GM23338 (cell line): ENCODE data around the gene CENPB. TPM values are rescaled to one million over a fixed set of nuclear protein-coding genes. Genes with fewer than 3 reads are reported as not detected.

Experiments used
- ATAC-seq: fragments of 200-7000 bp; cut with Tn5 transposase; 3 replicates; pipeline ENCODE4 v1.9.1; 2020
- DNase-seq: peaks from one replicate; pipeline ENCODE4 v3.0.0-alpha.2; 2015; ENCODE audit warnings: low spot score
- H2AFZ ChIP-seq: fragments of 200-600 bp; sonication (generic); 2 replicates; pipeline ENCODE4 v1.8.0; 2016; ENCODE audit warnings: antibody characterized with exemption, mild to moderate bottlenecking, moderate library complexity
- H3F3A ChIP-seq: fragments of 200-600 bp; sonication (generic); replicated peaks from 2 replicates; pipeline ENCODE4 v1.8.0; 2017; ENCODE audit warnings: antibody characterized with exemption, mixed run types, low read depth
- H3K27ac ChIP-seq: fragments of 200-600 bp; sonication (generic); 2 replicates; pipeline ENCODE4 v1.6.1; 2016; ENCODE audit warnings: low read depth
- H3K27me3 ChIP-seq: fragments of 200-600 bp; sonication (generic); 2 replicates; pipeline ENCODE4 v1.8.0; 2016; ENCODE audit warnings: mild to moderate bottlenecking, mixed run types, moderate library complexity; ENCODE audit not compliant: insufficient read depth
- H3K36me3 ChIP-seq: fragments of 200-600 bp; sonication (generic); 2 replicates; pipeline ENCODE4 v1.8.0; 2016; ENCODE audit warnings: mild to moderate bottlenecking; ENCODE audit not compliant: insufficient read depth
- H3K4me1 ChIP-seq: fragments of 200-600 bp; sonication (generic); 2 replicates; pipeline ENCODE4 v1.8.0; 2016; ENCODE audit warnings: mild to moderate bottlenecking, moderate library complexity; ENCODE audit not compliant: insufficient read depth
- H3K4me2 ChIP-seq: fragments of 200-600 bp; sonication (generic); 2 replicates; pipeline ENCODE4 v1.7.1; 2017; ENCODE audit warnings: mixed run types
- H3K4me3 ChIP-seq: fragments of 200-600 bp; sonication (generic); 2 replicates; pipeline ENCODE4 v1.6.1; 2016; ENCODE audit warnings: mixed run types
- H3K79me2 ChIP-seq: fragments of 200-600 bp; sonication (generic); replicated peaks from 2 replicates; pipeline ENCODE4 v1.8.0; 2017; ENCODE audit warnings: mild to moderate bottlenecking; ENCODE audit not compliant: insufficient read depth
- H3K9me2 ChIP-seq: fragments of 200-600 bp; sonication (generic); 2 replicates; pipeline ENCODE4 v1.8.0; 2017; ENCODE audit not compliant: insufficient read depth
- H4K20me1 ChIP-seq: fragments of 200-600 bp; sonication (generic); replicated peaks from 2 replicates; pipeline ENCODE4 v1.8.0; 2017; ENCODE audit warnings: mild to moderate bottlenecking; ENCODE audit not compliant: insufficient read depth
- H3K27ac Mint-ChIP-seq: 2 replicates; pipeline ENCODE4 v1.8.0; 2020; ENCODE audit warnings: inconsistent platforms, mild to moderate bottlenecking, moderate library complexity, mixed read lengths
- H3K27me3 Mint-ChIP-seq: 3 replicates; pipeline ENCODE4 v1.8.0; 2022; ENCODE audit warnings: low read depth, mild to moderate bottlenecking, moderate library complexity, mixed read lengths, inconsistent platforms; ENCODE audit not compliant: insufficient read depth, poor library complexity
- H3K36me3 Mint-ChIP-seq: 3 replicates; pipeline ENCODE4 v1.8.0; 2021; ENCODE audit warnings: low read depth, mild to moderate bottlenecking, inconsistent platforms, moderate library complexity, mixed read lengths
- H3K4me1 Mint-ChIP-seq: 3 replicates; pipeline ENCODE4 v1.8.0; 2020; ENCODE audit warnings: mild to moderate bottlenecking, inconsistent platforms, mixed read lengths
- H3K4me3 Mint-ChIP-seq: 3 replicates; pipeline ENCODE4 v1.8.0; 2021; ENCODE audit warnings: moderate library complexity, mild to moderate bottlenecking, inconsistent platforms, mixed read lengths
- H3K9me3 Mint-ChIP-seq: 3 replicates; pipeline ENCODE4 v1.8.0; 2020; ENCODE audit warnings: moderate library complexity, mild to moderate bottlenecking, inconsistent platforms, mixed read lengths
- CREB1 ChIP-seq: fragments of 250-450 bp; sonication (Bioruptor Pico); IDR thresholded peaks from 2 replicates; pipeline ENCODE4 v1.5.0; 2020; ENCODE audit warnings: low read depth, mild to moderate bottlenecking, moderate library complexity
- EZH2 ChIP-seq: fragments of 200-600 bp; sonication (generic); IDR thresholded peaks from one replicate; pipeline ENCODE4 v1.8.0; 2017; ENCODE audit warnings: antibody characterized with exemption, mild to moderate bottlenecking, low read depth; ENCODE audit not compliant: unreplicated experiment
- JUNB ChIP-seq: IDR thresholded peaks from one replicate; pipeline ENCODE4 v1.6.1; 2016; ENCODE audit warnings: antibody characterized with exemption; ENCODE audit not compliant: unreplicated experiment
- POLR2AphosphoS5 ChIP-seq: IDR thresholded peaks from 2 replicates; pipeline ENCODE4 v1.6.1; 2016; ENCODE audit warnings: antibody characterized with exemption, low read depth
- ZNF114 ChIP-seq: fragments of 250-450 bp; sonication (Bioruptor Pico); IDR thresholded peaks from 2 replicates; pipeline ENCODE4 v1.5.0; 2020; ENCODE audit warnings: mild to moderate bottlenecking, moderate library complexity
- ZNF331 ChIP-seq: fragments of 250-450 bp; sonication (Bioruptor Pico); IDR thresholded peaks from 2 replicates; pipeline ENCODE4 v1.5.0; 2020; ENCODE audit warnings: low read depth, mild to moderate bottlenecking, moderate library complexity
- polyA plus RNA-seq: library from polyadenylated mRNA; unstranded; fragments of >200 nt; fragmentation: Nextera tagmentation; extraction: Ambion mirVana; gene quantifications from 2 replicates; pipeline ENCODE4 v1.2.1, GENCODE V29; 2016
- total RNA-seq: library from RNA; depleted of rRNA; stranded (reverse); fragments of >200 nt; shearing (Covaris generic); gene quantifications from 2 replicates; pipeline ENCODE4 v1.2.3, GENCODE V29; 2014
- TF ChIP-seq, protein P1 (sequence below), 2 experiments: fragments of 200-600 bp in 1 of 2; sonication (generic) in 1 of 2; conservative IDR thresholded peaks; 2 replicates each; pipeline versions ENCODE4 v1.5.1 to v1.6.1; 2016 to 2017; ENCODE audit warnings: antibody characterized with exemption in 2 of 2, low read depth in 2 of 2, mild to moderate bottlenecking in 2 of 2, moderate library complexity in 1 of 2
- TF ChIP-seq, protein P2 (sequence below): fragments of 250-450 bp; sonication (Bioruptor Pico); IDR thresholded peaks from 2 replicates; pipeline ENCODE4 v1.5.0; 2020; ENCODE audit warnings: mild to moderate bottlenecking, moderate library complexity

CENPB gene
- total and polyA plus RNA-seq, 2 experiments from 2014 or later: 10.8 to 52.1 TPM

GRCh38 chr20:3767427-3768341, 18.9 kb downstream of the CENPB start, which contains the start of gene ADISSP:
TSS of gene ADISSP (minus strand) at chr20:3767753. CDS start at chr20:3760100, 7,653 bp downstream.
- H3K4me3 Mint-ChIP-seq: peak within 1 kb of the TSS; percentile 92
- H2AFZ ChIP-seq: peak within 1 kb of the TSS; percentile 94
- peak; percentile 93 for ATAC-seq

GRCh38 chr20:3767110-3767426, 19.5 kb downstream of the CENPB start:
- DNase-seq (peak; percentile 43), ATAC-seq (peak; percentile 7)
- peak overlapping the region; percentile 92 for H3K4me3 Mint-ChIP-seq
- TF ChIP-seq, protein P1, sequence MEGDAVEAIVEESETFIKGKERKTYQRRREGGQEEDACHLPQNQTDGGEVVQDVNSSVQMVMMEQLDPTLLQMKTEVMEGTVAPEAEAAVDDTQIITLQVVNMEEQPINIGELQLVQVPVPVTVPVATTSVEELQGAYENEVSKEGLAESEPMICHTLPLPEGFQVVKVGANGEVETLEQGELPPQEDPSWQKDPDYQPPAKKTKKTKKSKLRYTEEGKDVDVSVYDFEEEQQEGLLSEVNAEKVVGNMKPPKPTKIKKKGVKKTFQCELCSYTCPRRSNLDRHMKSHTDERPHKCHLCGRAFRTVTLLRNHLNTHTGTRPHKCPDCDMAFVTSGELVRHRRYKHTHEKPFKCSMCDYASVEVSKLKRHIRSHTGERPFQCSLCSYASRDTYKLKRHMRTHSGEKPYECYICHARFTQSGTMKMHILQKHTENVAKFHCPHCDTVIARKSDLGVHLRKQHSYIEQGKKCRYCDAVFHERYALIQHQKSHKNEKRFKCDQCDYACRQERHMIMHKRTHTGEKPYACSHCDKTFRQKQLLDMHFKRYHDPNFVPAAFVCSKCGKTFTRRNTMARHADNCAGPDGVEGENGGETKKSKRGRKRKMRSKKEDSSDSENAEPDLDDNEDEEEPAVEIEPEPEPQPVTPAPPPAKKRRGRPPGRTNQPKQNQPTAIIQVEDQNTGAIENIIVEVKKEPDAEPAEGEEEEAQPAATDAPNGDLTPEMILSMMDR (conservative IDR thresholded peaks at IDR 0.05; ENCODE audit: low read depth in 2 of 2): no peak
- no peak for TF ChIP-seq POLR2AphosphoS5
- TF ChIP-seq, protein P2, sequence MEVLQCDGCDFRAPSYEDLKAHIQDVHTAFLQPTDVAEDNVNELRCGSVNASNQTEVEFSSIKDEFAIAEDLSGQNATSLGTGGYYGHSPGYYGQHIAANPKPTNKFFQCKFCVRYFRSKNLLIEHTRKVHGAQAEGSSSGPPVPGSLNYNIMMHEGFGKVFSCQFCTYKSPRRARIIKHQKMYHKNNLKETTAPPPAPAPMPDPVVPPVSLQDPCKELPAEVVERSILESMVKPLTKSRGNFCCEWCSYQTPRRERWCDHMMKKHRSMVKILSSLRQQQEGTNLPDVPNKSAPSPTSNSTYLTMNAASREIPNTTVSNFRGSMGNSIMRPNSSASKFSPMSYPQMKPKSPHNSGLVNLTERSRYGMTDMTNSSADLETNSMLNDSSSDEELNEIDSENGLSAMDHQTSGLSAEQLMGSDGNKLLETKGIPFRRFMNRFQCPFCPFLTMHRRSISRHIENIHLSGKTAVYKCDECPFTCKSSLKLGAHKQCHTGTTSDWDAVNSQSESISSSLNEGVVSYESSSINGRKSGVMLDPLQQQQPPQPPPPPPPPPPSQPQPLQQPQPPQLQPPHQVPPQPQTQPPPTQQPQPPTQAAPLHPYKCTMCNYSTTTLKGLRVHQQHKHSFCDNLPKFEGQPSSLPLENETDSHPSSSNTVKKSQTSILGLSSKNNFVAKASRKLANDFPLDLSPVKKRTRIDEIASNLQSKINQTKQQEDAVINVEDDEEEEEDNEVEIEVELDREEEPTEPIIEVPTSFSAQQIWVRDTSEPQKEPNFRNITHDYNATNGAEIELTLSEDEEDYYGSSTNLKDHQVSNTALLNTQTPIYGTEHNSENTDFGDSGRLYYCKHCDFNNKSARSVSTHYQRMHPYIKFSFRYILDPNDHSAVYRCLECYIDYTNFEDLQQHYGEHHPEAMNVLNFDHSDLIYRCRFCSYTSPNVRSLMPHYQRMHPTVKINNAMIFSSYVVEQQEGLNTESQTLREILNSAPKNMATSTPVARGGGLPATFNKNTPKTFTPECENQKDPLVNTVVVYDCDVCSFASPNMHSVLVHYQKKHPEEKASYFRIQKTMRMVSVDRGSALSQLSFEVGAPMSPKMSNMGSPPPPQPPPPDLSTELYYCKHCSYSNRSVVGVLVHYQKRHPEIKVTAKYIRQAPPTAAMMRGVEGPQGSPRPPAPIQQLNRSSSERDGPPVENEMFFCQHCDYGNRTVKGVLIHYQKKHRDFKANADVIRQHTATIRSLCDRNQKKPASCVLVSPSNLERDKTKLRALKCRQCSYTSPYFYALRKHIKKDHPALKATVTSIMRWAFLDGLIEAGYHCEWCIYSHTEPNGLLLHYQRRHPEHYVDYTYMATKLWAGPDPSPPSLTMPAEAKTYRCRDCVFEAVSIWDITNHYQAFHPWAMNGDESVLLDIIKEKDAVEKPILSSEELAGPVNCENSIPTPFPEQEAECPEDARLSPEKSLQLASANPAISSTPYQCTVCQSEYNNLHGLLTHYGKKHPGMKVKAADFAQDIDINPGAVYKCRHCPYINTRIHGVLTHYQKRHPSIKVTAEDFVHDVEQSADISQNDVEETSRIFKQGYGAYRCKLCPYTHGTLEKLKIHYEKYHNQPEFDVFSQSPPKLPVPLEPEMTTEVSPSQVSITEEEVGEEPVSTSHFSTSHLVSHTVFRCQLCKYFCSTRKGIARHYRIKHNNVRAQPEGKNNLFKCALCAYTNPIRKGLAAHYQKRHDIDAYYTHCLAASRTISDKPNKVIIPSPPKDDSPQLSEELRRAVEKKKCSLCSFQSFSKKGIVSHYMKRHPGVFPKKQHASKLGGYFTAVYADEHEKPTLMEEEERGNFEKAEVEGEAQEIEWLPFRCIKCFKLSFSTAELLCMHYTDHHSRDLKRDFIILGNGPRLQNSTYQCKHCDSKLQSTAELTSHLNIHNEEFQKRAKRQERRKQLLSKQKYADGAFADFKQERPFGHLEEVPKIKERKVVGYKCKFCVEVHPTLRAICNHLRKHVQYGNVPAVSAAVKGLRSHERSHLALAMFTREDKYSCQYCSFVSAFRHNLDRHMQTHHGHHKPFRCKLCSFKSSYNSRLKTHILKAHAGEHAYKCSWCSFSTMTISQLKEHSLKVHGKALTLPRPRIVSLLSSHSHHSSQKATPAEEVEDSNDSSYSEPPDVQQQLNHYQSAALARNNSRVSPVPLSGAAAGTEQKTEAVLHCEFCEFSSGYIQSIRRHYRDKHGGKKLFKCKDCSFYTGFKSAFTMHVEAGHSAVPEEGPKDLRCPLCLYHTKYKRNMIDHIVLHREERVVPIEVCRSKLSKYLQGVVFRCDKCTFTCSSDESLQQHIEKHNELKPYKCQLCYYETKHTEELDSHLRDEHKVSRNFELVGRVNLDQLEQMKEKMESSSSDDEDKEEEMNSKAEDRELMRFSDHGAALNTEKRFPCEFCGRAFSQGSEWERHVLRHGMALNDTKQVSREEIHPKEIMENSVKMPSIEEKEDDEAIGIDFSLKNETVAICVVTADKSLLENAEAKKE (CRISPR knock-in tag): no peak
- no peak for TF ChIP-seq ZNF331 (CRISPR knock-in tag)
- no peak for TF ChIP-seq ZNF114 (CRISPR knock-in tag)
- no peak for TF ChIP-seq JUNB

More at GRCh38 chr20:3767427-3768341, 18.9 kb downstream of the CENPB start, which contains the start of gene ADISSP:
- H3K36me3 ChIP-seq: no peaks in the 10 kb centered on the region; the same call in 1 of the 2 replicates
- TF ChIP-seq, protein P1 (conservative IDR thresholded peaks at IDR 0.05; ENCODE audit: low read depth in 2 of 2): peak; percentile 29 to 32; a peak in 3 of 4 replicates
- TF ChIP-seq POLR2AphosphoS5 (peak; percentile 90), CREB1 (CRISPR knock-in tag) (peak; percentile 75; the same call in 1 of the 2 replicates), EZH2 (no peak)
- H3K79me2 ChIP-seq: peaks cover 18% of the 10 kb centered on the region; the same call in 1 of the 2 replicates
- DNase-seq: peak; percentile 99
- peaks cover 13% of the 10 kb centered on the region for H3K4me1 ChIP-seq
- Mint-ChIP-seq H3K36me3 (no peaks in the 10 kb centered on the region; the same call in 2 of the 3 replicates), H3K4me1 (peaks cover 16% of the 10 kb centered on the region), H3K9me3 (no peaks in the 10 kb centered on the region), H3K27me3 (peaks cover 12% of the 10 kb centered on the region), H3K27ac (peak within 1 kb of the TSS; percentile 81)
- H3K4me2 ChIP-seq: peak within 1 kb of the TSS; percentile 95
- H3K27me3 ChIP-seq: no peaks in the 10 kb centered on the region
- H4K20me1 ChIP-seq: peaks cover 2% of the 10 kb centered on the region; the same call in 1 of the 2 replicates
- no peak within 1 kb of the TSS for H3K27ac ChIP-seq
- H3F3A ChIP-seq: 0 out of 2 replicates have a peak, but pooled peaks cover 4% of the 10 kb centered on the region
- H3K9me2 ChIP-seq: no peaks in the 10 kb centered on the region
- peak within 1 kb of the TSS; percentile 95 for H3K4me3 ChIP-seq

More at GRCh38 chr20:3767110-3767426, 19.5 kb downstream of the CENPB start:
- Mint-ChIP-seq H3K36me3 (peaks cover under 1% of the 10 kb centered on the region; the same call in 1 of the 3 replicates), H3K27ac (no peak overlapping the region), H3K9me3 (no peaks in the 10 kb centered on the region), H3K27me3 (peaks cover 12% of the 10 kb centered on the region), H3K4me1 (peaks cover 16% of the 10 kb centered on the region)
- H3K27me3 ChIP-seq: no peaks in the 10 kb centered on the region
- H3F3A ChIP-seq: 0 out of 2 replicates have a peak, but pooled peaks cover 4% of the 10 kb centered on the region
- H4K20me1 ChIP-seq: peaks cover 6% of the 10 kb centered on the region; the same call in 1 of the 2 replicates
- peaks cover 18% of the 10 kb centered on the region; the same call in 1 of the 2 replicates for H3K79me2 ChIP-seq
- H3K4me1 ChIP-seq: peaks cover 13% of the 10 kb centered on the region
- H3K27ac ChIP-seq: no peak overlapping the region
- H3K4me3 ChIP-seq: peak overlapping the region; percentile 95
- H3K9me2 ChIP-seq: no peaks in the 10 kb centered on the region
- peak overlapping the region; percentile 74 for H2AFZ ChIP-seq
- H3K36me3 ChIP-seq: no peaks in the 10 kb centered on the region; the same call in 1 of the 2 replicates
- peak overlapping the region; percentile 95 for H3K4me2 ChIP-seq
